Duodenal mucosa (tissue), 2 donors: ENCODE data around the gene RLN3.

Experiments used
- H3K27ac ChIP-seq: one replicate; pipeline ENCODE4 v1.7.0; 2013; ENCODE audit warnings: low read depth, low read length
- H3K27me3 ChIP-seq, 2 donors: one replicate each; pipeline ENCODE4 v1.7.0; 2013; ENCODE audit warnings: low read length in 2 of 2, control low read depth in 1 of 2; ENCODE audit not compliant: insufficient read depth in 2 of 2, control insufficient read depth in 1 of 2
- H3K36me3 ChIP-seq, 2 donors: one replicate each; pipeline ENCODE4 v1.7.0; 2013; ENCODE audit warnings: low read length in 2 of 2, control low read depth in 1 of 2; ENCODE audit not compliant: insufficient read depth in 2 of 2, control insufficient read depth in 1 of 2
- H3K4me1 ChIP-seq, 2 donors: one replicate each; pipeline ENCODE4 v1.7.0; 2013; ENCODE audit warnings: low read length in 2 of 2, control low read depth in 1 of 2; ENCODE audit not compliant: insufficient read depth in 2 of 2, control insufficient read depth in 1 of 2
- H3K4me3 ChIP-seq, 2 donors: one replicate each; pipeline ENCODE4 v1.7.0; 2013; ENCODE audit warnings: low read length in 2 of 2, low read depth in 1 of 2
- H3K9ac ChIP-seq, 2 donors: one replicate each; pipeline ENCODE4 v1.7.0; 2013; ENCODE audit warnings: low read length in 2 of 2, low read depth in 1 of 2
- H3K9me3 ChIP-seq, 2 donors: one replicate each; pipeline ENCODE4 v1.7.0; 2013; ENCODE audit warnings: low read length in 2 of 2, control low read depth in 1 of 2; ENCODE audit not compliant: control insufficient read depth in 1 of 2

The RLN3 gene

GRCh38 chr19:14061751-14062557, 34.0 kb downstream of the RLN3 start, which contains the start of gene PALM3:
TSS of gene PALM3 (minus strand) at chr19:14062076. CDS start at chr19:14061980, 96 bp downstream.
- Histone ChIP-seq H3K9me3 (no peaks in the 10 kb centered on the region), H3K4me3 (peak within 1 kb of the TSS in 1 of 2 donors; percentile 55), H3K4me1 (peaks cover 20 to 21% of the 10 kb centered on the region in 2 donors), H3K9ac (no peak within 1 kb of the TSS), H3K27ac (no peak within 1 kb of the TSS), H3K27me3 (peaks cover 11 to 22% of the 10 kb centered on the region in 2 donors), H3K36me3 (no peaks in the 10 kb centered on the region)

GRCh38 chr19:14062558-14062855, 34.6 kb downstream of the RLN3 start:
- Histone ChIP-seq H3K27ac (no peak overlapping the region), H3K36me3 (no peaks in the 10 kb centered on the region), H3K4me1 (peaks cover 20 to 21% of the 10 kb centered on the region in 2 donors), H3K4me3 (no peak overlapping the region), H3K27me3 (peaks cover 11 to 22% of the 10 kb centered on the region in 2 donors), H3K9me3 (no peaks in the 10 kb centered on the region), H3K9ac (no peak overlapping the region)

DNA sequence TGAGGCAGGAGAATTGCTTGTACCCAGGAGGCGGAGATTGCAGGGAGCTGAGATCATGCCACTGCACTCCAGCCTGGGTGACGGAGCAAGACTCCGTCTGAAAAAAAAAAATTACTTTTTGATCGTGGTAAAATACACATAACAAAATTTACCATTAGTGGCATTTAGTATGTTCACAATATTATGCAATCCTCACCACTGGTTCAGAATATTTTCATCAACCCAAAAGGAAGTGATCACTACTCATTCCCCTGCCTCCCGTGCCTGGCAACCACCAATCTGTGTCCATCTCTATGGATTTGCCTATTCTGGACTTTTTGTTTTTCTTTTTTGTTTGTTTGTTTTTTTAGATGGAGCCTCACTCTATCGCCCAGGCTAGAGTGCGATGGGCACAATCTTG, 35.2 kb downstream of the RLN3 start:
- H3K27me3 ChIP-seq, result peaks cover 9 to 19% of the 10 kb centered on the region in 2 donors
- no peaks in the 10 kb centered on the region for H3K36me3 ChIP-seq

GRCh38 chr19:14066134-14066533, 38.2 kb downstream of the RLN3 start:
- Histone ChIP-seq H3K4me1 (peaks cover 9 to 11% of the 10 kb centered on the region in 2 donors), H3K9me3 (no peaks in the 10 kb centered on the region), H3K36me3 (no peaks in the 10 kb centered on the region), H3K27ac (no peak overlapping the region), H3K27me3 (no peaks in the 10 kb centered on the region), H3K9ac (no peak overlapping the region), H3K4me3 (no peak overlapping the region)

More for the DNA sequence above, 35.2 kb downstream of the RLN3 start:
- H3K9ac ChIP-seq, result no peak overlapping the region
- no peak overlapping the region for H3K4me3 ChIP-seq
- no peak overlapping the region for H3K27ac ChIP-seq
- H3K9me3 ChIP-seq, result no peaks in the 10 kb centered on the region
- peaks cover 18 to 21% of the 10 kb centered on the region in 2 donors for H3K4me1 ChIP-seq

DNA sequence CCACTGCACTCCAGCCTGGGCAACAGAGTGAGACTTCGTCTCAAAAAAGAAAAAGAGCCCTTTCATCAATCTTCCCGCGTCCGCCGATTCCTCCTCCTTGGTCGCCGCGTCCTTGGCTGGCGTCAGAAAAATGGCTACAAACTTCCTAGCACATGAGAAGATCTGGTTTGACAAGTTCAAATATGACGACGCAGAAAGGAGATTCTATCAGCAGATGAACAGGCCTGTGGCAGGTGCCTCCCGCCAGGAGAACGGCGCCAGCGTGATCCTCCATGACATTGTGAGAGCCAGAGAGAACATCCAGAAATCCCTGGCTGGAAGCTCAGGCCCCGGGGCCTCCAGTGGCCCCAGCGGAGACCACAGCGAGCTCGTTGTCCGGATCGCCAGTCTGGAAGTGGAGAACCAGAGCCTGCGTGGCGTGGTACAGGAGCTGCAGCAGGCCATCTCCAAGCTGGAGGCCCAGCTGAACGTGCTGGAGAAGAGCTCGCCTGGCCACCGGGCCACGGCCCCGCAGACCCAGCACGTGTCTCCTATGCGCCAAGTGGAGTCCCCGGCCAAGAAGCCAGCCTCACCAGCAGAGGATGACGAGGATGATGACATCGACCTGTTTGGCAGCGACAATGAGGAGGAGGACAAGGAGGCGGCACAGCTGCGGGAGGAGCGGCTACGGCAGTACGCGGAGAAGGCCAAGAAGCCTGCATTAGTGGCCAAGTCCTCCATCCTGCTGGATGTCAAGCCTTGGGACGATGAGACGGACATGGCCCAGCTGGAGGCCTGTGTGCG, 42.5 kb downstream of the RLN3 start:
- Histone ChIP-seq H3K27me3 (no peaks in the 10 kb centered on the region), H3K9ac (no peak overlapping the region), H3K36me3 (no peaks in the 10 kb centered on the region), H3K4me3 (no peak overlapping the region), H3K27ac (no peak overlapping the region), H3K9me3 (no peaks in the 10 kb centered on the region), H3K4me1 (peaks cover 3 to 26% of the 10 kb centered on the region in 2 donors)

DNA sequence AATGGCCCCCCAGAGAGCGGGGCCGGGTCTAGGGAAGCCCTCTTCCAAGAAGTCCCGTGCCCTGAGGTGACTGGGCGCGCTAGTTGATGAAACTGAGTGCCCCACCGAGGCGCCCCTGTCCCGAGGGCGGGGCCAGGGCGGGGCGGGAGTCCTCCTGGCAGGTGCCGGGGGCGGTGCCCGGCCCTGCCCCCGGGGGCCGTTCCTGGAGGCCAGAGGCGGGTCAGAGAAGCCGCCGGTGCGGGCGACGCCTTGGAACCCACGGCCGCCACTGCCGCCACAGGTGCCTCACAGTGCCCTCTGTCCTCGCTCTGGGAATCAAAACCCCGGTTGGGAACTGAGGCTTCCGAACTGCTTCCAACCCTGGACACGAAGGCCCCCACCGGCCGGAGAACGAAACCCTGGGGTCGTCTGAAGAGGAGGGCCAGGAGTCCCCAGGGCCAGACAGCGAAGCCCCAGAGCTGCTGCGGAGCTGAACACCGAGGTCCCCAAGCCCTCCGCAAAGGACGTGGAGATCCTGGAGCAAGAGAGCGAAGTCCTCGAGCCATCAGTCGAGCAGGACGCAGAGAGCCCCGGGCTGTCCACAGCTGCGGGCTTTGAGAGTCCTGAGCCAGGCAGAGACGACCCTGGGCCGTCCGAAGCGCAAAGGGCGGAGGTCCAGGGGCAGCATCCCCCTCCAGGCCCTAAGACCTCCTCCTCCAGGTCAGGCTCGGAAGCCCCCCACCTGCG, 44.8 kb downstream of the RLN3 start, which contains the start of gene MISP3:
Gene MISP3, plus strand, starts transcription at position 252 of the 726 bp plus-strand sequence. CDS start 524 bp downstream, outside the sequence.
- peak within 1 kb of the TSS; percentile 97 for H3K27ac ChIP-seq
- peak within 1 kb of the TSS; percentile 78 to 97 for H3K4me3 ChIP-seq
- H3K9me3 ChIP-seq, result no peaks in the 10 kb centered on the region
- peaks cover 3 to 27% of the 10 kb centered on the region in 2 donors for H3K4me1 ChIP-seq
- H3K36me3 ChIP-seq, result no peaks in the 10 kb centered on the region
- no peaks in the 10 kb centered on the region for H3K27me3 ChIP-seq
- H3K9ac ChIP-seq, result peak within 1 kb of the TSS; percentile 94 to 98

DNA sequence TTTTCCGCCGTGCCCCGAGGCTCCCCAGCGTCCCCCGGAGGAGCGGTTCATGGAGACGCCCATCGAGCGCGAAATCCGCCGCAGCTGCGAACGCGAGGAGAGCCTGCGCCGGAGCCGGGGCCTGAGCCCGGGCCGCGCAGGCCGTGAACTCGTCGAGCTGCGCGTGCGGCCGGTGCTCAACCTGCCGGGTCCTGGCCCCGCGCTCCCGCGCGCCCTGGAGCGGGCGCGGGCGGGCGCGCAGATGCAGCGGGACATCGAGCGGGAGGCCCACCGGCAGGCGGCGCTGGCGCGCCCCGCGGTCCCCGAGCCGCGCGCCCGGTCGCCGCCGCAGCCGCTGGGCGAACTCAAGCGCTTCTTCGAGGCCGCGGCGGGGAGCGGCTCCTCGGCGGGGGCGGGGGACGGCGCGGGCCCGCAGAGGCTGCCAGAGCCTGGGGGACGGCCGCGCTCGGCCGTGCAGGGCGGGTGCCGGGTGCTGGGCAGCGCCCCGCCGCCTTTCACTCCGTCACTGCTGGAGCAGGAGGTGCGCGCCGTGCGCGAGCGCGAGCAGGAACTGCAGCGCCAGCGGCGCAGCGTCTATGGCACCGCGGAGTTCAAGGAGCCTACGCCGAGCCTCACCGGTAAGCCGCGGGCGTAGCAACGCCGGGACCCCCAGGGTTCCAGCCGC, 45.4 kb downstream of the RLN3 start:
- no peaks in the 10 kb centered on the region for H3K9me3 ChIP-seq
- peak overlapping the region; percentile 97 for H3K27ac ChIP-seq
- no peaks in the 10 kb centered on the region for H3K27me3 ChIP-seq
- H3K4me3 ChIP-seq, result peak overlapping the region; percentile 78 to 97
- no peaks in the 10 kb centered on the region for H3K36me3 ChIP-seq
- peaks cover 3 to 27% of the 10 kb centered on the region in 2 donors for H3K4me1 ChIP-seq
- H3K9ac ChIP-seq, result peak overlapping the region; percentile 94 to 98

- Histone ChIP-seq H3K9ac (peak overlapping the region; percentile 94 to 98), H3K36me3 (no peaks in the 10 kb centered on the region), H3K4me1 (peaks cover 3 to 27% of the 10 kb centered on the region in 2 donors), H3K27me3 (no peaks in the 10 kb centered on the region), H3K27ac (peak overlapping the region; percentile 93), H3K9me3 (no peaks in the 10 kb centered on the region), H3K4me3 (peak overlapping the region; percentile 67 to 97)
Measured at GRCh38 chr19:14073925-14074838, 46.2 kb downstream of the RLN3 start.

DNA sequence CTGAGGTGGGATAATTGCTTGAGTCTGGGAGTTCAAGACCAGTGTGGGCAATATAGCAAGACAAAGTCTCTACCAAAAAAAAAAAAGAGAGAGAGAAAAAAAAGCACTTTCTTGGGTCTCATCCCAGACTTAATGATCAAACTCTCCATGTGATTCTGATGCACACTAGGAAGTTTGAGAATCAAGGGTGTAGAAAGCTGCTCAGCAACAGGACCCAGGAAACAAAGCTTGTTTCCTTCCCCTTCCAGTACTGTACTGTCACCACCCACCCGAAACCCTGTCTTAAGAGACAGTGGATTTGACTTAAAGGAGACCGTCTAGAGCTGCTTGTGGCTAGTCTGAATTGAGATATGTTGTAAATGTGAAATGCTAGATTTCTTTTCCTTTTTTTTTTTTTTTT, 50.5 kb downstream of the RLN3 start:
- H3K4me1 ChIP-seq, result peaks cover 10 to 33% of the 10 kb centered on the region in 2 donors
- no peak overlapping the region for H3K4me3 ChIP-seq
- H3K9ac ChIP-seq, result no peak overlapping the region
- H3K27me3 ChIP-seq, result no peaks in the 10 kb centered on the region
- H3K27ac ChIP-seq, result no peak overlapping the region
- no peaks in the 10 kb centered on the region for H3K36me3 ChIP-seq
- H3K9me3 ChIP-seq, result no peaks in the 10 kb centered on the region
